ENCODE data around the gene CNR1.

DNA sequence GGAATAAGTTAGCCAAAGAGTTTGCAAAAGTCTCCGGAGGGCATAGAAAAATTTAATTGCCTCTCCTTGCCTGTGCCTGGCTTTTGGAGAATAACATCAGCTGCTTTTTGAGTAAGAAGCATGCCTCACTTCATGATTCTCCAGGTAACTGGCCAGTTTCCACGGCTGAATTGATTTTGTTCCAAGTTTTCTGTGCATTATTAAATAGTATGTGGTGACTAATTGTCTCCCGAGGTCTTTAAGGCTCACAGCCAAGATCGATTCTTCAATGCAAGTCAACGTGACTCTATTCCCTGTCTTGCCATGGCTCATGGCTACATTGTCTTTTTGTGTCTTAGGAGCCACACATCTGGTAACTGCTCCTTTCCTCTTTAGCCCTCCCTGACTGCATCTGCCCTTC, 54.2 kb downstream of the CNR1 start:
- TF ChIP-seq POLR2A (IDR thresholded peaks at IDR 0.05) (no peak), EP300 (IDR thresholded peaks at IDR 0.05; ENCODE audit: low read depth) (no peak)
- TF ChIP-seq, protein P1, sequence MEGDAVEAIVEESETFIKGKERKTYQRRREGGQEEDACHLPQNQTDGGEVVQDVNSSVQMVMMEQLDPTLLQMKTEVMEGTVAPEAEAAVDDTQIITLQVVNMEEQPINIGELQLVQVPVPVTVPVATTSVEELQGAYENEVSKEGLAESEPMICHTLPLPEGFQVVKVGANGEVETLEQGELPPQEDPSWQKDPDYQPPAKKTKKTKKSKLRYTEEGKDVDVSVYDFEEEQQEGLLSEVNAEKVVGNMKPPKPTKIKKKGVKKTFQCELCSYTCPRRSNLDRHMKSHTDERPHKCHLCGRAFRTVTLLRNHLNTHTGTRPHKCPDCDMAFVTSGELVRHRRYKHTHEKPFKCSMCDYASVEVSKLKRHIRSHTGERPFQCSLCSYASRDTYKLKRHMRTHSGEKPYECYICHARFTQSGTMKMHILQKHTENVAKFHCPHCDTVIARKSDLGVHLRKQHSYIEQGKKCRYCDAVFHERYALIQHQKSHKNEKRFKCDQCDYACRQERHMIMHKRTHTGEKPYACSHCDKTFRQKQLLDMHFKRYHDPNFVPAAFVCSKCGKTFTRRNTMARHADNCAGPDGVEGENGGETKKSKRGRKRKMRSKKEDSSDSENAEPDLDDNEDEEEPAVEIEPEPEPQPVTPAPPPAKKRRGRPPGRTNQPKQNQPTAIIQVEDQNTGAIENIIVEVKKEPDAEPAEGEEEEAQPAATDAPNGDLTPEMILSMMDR (IDR thresholded peaks at IDR 0.05) = no peak

All from transverse colon (tissue), 3 donors.